Measurements from ENCODE around the gene RNF220. TPM values are rescaled to one million over a fixed set of nuclear protein-coding genes. Genes with fewer than 3 reads are reported as not detected.

RNF220 gene
- total RNA-seq, 4 donors from 2014 or later = 54.2 to 94.0 (median 88.8) TPM

DNA sequence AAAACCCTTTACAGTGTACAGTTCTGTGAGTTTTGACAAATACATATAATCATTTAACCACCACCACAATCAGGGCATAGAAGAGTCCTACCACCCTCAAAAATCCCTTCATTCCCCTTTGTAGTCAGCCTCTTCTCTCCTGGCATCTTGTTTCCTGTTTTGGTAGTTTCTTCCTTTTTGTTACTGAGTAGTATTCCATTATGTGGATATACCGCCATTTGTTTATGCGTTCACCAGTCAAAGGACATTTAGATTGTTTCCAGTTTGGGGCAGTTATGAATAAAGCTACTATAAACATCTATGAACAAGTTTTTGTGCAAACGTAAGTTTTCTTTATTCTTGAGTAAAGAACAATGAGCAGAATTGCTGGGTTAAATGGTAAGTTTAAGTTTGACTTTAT is 49.6 kb downstream of the RNF220 start:
- no peak for DNase-seq (ENCODE audit: low spot score)
- TF ChIP-seq, protein P1, sequence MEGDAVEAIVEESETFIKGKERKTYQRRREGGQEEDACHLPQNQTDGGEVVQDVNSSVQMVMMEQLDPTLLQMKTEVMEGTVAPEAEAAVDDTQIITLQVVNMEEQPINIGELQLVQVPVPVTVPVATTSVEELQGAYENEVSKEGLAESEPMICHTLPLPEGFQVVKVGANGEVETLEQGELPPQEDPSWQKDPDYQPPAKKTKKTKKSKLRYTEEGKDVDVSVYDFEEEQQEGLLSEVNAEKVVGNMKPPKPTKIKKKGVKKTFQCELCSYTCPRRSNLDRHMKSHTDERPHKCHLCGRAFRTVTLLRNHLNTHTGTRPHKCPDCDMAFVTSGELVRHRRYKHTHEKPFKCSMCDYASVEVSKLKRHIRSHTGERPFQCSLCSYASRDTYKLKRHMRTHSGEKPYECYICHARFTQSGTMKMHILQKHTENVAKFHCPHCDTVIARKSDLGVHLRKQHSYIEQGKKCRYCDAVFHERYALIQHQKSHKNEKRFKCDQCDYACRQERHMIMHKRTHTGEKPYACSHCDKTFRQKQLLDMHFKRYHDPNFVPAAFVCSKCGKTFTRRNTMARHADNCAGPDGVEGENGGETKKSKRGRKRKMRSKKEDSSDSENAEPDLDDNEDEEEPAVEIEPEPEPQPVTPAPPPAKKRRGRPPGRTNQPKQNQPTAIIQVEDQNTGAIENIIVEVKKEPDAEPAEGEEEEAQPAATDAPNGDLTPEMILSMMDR (IDR thresholded peaks at IDR 0.05) = no peak
- ATAC-seq (ENCODE audit: low FRiP score) = no peak

DNA sequence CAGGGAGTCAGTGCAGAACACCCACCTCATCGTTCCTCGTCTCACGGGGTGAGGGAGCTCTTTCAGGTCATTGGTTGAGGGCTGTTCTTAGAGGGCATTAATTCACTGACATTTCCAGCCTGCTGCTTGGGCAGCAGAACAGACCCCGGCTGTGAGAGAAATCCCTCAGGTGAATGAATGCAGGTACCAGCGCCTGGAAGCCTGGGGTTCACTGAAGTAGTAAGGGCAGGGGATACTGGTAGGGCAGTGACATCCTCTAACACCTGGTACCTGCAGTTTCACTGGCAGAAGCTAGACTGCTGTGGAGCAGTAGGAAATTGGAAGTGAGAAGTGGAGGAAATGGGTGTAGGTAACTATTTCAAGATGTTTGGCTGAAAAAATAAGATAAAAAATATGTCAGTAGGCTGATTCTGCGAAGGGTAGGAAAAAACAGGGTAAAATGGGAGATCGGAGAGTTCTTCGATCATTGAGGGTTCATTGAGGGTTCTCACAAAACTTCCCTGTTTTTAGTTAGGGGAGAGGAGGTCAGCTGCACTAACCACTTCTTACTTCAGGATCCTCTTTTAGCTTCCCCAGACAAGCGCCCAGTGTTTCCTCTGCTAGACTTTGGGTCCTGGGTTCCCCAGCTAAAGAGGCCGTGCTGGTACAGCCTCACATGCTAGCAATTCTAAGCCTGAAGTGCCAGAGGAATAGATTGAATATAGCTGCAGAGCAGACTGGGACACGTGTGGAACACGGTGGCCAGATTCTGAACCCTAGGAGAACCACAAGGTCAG is 55.2 kb downstream of the RNF220 start:
- TF ChIP-seq, protein P1 (IDR thresholded peaks at IDR 0.05) = no peak
- no peak for DNase-seq (ENCODE audit: low spot score)
- no peak for ATAC-seq (ENCODE audit: low FRiP score)

DNA sequence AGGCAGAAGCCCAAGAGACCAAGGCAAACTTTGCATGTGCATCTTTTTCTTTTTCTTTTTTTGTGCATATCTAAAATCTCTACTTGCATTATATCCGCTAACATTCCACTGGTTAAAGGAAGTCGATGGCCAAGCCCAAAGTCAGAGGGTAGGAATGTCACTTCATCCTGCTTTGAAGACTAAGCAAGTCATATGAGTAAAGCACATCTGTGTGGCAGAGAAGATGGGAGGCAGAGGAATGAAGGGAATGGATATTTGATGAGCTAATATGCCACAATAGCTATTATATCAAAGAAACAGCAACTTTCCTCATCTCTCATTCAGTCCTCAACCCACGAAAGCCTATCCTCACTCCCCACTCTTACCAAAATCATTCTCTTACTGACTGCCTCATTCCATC is 59.3 kb downstream of the RNF220 start:
- TF ChIP-seq, protein P1 (IDR thresholded peaks at IDR 0.05) = no peak
- DNase-seq (ENCODE audit: low spot score) = no peak
- ATAC-seq (ENCODE audit: low FRiP score) = no peak

DNA sequence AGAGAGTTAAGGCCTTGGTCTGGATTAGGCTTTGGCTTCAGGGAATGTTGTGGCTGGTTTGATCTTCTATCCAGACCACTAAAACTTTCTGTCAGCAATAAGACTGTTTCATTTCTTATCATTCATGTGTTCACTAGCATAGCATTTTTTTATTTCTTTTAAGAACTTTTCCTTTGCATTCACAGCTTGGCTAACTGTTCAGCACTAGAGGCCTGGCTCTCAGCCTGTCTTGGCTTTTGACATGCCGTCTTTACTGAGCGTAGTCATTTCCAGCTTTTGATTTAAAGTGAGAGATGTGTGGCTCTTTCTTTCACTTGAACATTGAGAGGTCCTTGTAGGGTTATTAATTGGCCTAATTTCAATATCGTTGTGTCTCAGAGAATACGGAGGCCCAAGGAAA is 62.5 kb downstream of the RNF220 start:
- ATAC-seq (ENCODE audit: low FRiP score) (no peak), DNase-seq (ENCODE audit: low spot score) (no peak)
- TF ChIP-seq, protein P1 (IDR thresholded peaks at IDR 0.05) = no peak

DNA sequence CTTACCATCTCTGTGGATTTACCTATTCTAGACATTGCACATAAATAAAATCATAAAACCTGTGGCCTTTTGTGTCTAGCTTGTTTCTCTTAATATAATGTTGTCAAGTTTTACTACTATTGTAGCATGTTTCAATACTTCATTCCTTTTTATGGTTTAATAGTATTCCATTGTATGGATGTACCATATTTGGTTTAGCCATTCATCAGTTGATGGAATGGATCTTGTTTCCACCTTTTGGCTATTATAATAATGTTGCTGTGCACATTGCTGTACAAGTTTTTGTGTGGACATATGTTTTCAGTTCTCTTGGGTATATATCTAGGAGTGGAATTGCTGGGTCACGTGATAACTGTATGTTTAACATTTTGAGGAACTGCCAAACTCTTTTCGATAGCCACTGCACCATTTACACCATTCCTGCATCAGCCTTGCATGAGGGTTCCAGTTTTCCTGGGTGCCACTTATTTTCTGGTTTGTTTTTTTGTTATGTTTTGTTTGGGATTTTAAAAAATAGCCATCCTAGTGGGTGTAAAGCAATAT is 66.9 kb downstream of the RNF220 start:
- TF ChIP-seq, protein P1 (IDR thresholded peaks at IDR 0.05) = no peak
- no peak for ATAC-seq (ENCODE audit: low FRiP score)
- no peak for DNase-seq (ENCODE audit: low spot score)

DNA sequence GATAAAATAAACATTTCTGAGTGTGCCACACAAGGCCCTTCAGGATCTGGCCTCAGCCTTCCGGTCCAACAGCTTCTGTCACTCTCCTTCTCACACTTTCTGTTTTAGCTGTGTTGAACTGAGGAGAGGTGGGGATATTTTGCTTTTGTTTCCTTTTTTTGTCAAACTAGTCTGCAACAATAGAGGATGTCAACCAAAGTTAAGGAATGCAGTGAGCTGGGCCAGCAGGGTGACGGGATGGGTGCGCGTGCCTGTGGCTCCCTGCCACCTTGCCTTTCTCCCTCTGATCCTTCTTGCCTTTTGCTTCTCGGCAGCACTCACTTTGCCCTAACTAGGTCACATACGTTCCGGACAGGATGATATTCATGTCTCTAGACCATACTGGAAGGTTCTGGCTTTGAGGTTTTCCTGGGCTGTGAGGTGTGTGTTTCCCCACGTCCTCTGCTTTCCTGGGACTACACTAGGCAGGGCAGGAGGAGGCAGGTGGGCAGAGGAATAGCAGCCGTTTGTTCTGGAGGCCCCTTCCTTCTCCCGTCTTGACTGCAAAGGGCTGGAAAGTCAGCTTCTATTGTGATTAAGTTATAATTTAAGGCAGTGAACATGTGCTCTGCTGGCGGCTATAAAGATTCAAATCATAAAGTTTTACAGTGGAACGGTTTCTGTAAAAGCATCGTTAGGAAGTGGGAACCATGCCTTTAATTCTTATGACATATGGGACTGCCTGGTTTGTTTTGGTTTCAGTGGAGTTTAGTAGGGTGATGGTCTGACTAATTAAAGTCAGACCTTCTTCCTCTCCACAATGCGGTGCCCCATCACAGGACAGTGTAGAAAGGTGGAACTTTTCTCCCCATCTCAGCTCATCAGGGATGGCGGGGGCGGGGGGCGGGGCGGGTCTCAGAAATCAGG is 67.8 kb downstream of the RNF220 start:
- DNase-seq (ENCODE audit: low spot score) (no peak), ATAC-seq (ENCODE audit: low FRiP score) (no peak)
- TF ChIP-seq, protein P1 (IDR thresholded peaks at IDR 0.05) = no peak

All from omental fat pad (tissue), 4 donors.